ENCODE results near the gene TGDS.
"Not testable (repeated sequence)": the region's sequence is repeated elsewhere in the genome, so short reads cannot be mapped to it uniquely, and the experiment has no call there.

Gene TGDS, protein sequence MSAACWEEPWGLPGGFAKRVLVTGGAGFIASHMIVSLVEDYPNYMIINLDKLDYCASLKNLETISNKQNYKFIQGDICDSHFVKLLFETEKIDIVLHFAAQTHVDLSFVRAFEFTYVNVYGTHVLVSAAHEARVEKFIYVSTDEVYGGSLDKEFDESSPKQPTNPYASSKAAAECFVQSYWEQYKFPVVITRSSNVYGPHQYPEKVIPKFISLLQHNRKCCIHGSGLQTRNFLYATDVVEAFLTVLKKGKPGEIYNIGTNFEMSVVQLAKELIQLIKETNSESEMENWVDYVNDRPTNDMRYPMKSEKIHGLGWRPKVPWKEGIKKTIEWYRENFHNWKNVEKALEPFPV

DNA sequence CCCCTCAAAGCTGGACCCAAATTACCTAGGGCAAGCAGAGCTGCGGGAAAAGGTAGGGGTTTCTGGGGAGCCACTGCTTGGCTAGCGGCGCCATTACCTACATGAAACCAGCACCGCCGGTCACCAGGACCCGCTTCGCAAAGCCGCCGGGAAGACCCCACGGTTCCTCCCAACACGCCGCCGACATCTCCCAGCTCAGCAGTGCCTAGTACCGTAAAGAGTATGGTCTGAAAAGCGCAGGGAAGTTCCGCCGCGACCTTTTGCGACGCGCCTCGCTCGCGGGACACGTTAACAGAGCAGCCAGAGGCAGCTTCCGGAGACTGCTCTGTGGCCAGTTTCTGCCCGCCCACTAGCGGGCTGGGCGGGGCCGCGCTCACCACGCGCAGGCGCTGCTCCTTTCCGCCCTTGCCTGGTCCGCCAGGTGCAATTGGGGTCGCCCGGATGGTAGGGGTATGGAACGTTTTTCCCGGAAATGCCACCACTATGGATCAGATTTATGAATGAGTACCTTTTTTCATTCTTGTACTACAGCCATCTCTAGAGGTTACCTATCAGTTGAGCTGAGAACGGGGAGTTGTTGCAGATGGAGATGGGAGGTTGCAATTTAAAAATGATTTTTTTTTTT lies at the start of gene TGDS:
Gene TGDS, minus strand, starts transcription at position 203 of the 625 bp plus-strand sequence. Its CDS starts 16 bp downstream, at position 187.
- DNase-seq, result peak; percentile 82

GRCh38 chr13:94641409-94641941 lies 45.5 kb upstream of the TGDS start:
- DNase-seq, result peak; percentile 50

DNA sequence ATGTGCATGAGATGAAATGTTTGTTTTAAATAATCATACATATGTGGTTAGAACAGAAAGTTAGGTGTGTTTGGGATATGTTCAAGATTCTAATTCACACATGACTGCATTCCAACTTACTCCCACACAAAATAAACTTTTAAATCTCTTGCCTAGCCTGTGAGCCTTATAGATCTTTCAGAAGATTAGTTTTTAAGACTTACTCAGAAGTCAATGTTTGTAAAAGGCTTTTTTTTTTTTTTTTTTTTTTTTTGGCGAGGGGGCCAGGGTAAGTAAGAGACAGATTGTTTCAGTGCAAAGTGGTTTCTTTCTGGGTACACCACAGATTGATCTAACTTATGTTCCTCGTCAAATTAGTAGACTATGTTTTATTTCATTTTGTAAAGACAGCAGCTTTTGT lies 44.8 kb upstream of the TGDS start:
- no peak for DNase-seq

DNA sequence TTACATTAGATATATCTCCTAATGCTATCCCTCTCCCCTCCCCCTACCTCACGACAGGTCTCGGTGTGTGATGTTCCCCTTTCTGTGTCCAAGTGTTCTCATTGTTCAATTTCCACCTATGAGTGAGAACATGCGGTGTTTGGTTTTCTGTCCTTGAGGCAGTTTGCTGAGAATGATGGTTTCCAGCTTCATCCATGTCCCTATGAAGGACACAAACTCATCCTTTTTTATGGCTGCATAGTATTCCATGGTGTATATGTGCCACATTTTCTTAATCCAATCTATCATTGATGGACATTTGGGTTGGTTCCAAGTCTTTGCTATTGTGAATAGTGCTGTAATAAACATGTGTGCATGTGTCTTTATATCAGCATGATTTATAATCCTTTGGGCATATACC lies 41.7 kb upstream of the TGDS start:
- not testable (repeated sequence) for DNase-seq

DNA sequence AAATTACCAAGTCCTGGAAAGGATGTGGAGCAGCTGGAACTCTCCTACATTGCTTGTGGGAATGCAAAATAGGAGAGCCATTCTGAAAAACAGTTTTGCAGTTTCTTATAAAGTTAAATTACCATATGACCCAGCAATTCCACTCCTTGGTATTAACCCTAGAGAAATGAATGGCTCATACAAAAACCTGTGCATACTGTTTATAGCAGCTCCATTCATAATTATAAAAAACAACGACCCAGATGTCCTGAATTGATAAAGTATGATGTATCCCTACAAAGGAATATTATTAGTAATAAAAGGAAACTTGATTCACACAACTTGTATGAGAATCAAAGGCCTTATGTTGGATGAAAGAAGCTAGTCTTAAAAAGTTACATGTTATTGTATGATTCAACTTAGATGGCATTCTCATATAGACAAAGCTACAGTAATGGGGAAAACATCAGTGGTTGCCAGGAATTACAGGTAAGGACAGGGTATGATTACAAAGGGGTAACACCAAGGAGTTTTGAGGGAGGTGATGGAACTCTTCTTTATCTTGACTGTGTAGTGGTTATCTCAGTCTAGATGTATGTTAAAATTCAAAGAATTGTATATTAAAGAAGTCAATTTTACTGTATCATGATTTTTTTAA lies 41.1 kb upstream of the TGDS start:
- DNase-seq, result no peak

DNA sequence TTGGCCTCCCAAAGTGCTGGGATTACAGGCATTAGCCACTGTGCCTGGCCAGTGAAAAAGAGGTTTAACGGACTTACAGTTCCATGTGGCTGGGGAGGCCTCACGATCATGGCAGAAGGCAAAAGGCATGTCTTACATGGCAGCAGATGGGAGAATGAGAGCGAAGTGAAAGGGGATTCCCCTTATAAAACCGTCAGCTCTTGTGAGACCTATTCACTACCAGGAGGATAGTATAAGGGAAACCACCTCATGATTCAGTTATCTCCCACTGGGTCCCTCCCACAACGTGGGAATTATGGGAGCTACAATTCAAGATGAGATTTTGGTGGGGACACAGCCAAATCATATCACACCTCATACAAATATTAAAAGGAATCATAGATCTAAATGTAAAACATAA lies 40.1 kb upstream of the TGDS start:
- not testable (repeated sequence) for DNase-seq

DNA sequence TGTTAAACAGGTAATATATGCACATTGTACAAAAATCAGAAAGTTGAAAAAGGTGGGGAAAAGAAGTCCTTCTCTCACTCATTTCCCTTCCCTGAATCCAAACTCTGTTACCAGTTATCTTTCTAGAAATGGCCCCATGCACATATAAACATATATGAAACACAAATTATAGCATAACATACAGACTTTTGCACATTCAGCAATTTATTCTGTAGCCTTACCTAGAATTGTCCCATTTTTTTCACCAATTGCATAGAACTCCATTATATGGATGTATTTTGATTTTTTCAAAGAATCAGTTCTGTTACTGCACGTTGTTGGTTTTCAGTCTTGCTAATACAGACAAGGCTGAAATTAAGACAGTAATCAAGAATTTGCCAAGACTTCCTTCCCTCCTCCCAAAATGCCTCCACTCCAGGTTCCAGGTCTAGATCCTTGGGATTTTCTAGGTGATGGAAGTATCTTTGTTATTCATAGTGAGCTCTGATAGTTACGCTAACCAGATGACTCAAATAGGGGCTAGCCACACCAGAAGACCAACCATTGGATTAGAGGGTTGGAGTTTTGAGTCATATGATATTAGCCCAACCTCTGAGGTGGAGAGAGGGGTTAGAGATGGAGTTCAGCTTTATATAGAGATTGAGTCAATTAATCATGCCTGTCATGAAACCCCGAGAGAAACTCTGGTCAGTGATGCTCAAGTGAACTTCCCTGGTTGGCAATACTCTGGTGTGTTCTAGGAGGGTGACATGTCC lies 36.5 kb upstream of the TGDS start:
- DNase-seq, result no peak

DNA sequence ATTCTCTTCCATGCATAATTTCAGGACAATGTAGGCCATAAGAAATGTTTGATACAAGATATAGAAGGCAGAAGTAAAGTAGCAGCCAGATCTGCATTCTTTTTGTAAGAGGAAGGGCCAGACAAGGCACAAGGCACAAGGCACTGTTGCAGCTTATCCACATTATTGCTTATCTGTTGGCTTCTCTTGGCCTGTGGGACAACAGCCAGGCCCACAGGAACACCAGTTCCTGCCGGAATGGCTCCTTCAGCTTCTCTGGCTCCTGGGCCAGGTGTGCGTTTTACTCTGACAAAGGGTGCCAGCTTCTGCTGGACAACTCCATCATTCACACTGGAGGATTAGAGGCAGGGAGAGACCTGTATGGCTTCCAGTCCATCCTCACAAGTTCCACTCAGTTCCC lies 34.9 kb upstream of the TGDS start:
- DNase-seq, result no peak

GRCh38 chr13:94623316-94623715 lies 27.4 kb upstream of the TGDS start:
- no peak for DNase-seq

DNA sequence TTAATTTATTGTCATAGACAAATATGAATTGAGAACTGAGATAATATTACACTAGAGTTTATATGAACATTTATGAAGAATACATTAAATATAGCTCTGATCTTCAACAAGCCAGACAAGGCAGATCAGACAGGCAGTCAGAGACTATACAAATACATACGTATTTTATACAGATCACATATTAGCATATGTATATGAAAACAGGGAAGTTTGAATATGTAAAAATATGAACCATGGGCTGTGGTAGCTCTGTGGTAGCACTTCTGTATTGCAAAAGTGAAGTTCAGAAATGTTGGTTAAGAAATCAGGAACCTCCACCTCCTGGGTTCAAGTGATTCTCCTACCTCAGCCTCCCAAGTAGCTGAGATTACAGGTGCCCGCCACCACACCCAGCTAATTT lies 26.4 kb upstream of the TGDS start:
- no peak for DNase-seq

DNA sequence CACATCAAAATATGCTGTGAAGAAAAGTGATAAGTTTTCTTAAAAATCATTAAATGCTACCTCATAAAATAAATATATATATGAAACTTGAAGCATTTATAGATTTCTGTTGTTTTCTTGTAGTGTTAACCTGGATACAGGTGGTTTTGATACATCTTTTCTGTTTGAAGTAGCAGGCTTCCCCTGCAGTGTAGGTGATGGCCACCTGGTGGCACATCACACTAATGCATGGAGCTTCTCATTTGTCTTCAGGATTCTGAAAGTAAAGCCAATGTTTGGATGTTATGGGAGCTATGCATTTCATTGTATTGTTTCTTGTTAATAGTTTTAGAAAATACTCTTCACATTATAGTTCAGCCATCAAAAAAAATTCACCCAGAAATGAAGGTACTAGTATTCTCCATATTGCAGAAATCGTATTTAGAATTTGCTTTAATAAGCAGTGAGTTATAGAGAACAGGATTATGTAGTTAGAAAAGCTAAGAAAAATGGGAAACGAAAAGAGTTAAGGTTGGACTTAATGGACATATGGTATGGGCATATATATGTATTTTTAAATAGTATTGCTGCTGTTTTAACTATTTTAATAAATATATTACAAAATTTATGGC lies 24.4 kb upstream of the TGDS start:
- no peak for DNase-seq

GRCh38 chr13:94617389-94618000 lies 21.5 kb upstream of the TGDS start:
- no peak for DNase-seq

GRCh38 chr13:94613051-94613450 lies 17.1 kb upstream of the TGDS start:
- no peak for DNase-seq

DNA sequence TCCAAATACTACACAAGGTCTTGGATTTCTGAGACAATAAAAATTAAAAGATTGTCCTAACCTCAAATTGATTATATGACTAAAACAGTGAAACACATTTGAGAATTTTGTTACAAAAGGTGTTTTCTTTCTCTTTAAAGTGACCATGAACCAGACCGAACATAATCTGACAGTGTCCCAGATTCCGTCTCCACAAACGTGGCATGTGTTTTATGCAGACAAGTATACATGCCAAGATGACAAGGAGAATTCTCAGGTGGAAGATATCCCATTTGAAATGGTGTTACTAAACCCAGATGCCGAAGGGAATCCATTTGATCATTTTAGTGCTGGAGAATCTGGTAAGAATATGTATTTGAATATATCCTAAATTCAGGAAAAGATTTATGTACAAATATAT lies 16.1 kb upstream of the TGDS start:
- no peak for DNase-seq

DNA sequence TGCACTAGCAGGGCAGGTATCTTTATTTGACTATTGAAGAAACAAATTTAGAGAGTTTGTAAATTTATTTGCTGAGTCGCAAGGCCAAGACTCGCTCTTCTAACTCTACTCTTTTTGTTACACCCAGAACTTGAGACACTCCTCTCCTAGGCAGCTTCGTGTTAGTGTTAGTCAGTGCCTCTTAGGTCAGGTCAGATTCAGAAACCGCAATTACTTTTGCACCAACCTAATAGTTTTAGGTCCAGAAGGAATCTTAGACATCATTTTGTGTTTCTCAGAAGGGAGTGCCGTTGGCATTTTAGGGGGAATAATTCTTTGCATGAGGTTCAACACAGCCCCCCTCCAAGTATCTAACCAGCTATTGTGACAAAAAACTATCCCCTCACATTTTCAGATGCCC lies 14.5 kb upstream of the TGDS start:
- DNase-seq, result no peak

DNA sequence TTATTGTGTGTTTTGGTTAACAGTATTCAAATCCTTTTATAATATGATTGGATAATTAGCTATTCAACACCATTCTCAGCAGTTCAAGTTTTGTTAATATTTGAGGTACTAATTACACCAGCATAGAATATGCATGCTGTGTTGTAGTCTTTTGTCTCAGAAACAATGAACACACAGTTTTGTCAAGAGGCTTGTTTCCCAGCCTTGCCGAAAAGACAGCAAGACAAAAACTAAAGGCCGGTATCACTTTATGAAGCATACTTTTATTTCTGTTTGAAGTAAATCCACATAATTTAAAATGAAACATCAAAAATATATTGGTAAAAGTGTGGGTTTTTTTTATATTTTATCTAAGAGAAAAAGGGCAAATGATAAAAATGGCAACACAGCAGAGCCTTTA lies 13.2 kb upstream of the TGDS start:
- DNase-seq, result no peak

DNA sequence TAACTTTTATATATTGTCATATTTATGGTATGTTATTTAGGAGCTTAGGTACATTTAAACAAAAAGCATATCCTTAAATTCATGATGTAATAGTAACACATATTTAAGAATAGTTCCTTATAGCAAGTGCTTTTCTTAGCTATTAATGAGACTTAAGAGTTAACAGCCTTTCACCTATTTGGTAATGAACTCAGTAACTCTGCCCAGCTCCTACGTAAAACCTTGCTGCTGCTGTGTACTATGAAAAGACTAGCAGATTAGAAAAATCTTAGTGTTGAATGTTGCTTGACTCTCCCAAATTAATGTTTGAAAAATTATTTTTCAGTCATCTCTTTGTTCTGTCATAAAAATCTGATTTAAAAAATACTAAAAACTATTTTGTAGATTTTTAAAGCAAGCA lies 12.6 kb upstream of the TGDS start:
- no peak for DNase-seq

GRCh38 chr13:94607939-94608338 lies 12.0 kb upstream of the TGDS start:
- no peak for DNase-seq

GRCh38 chr13:94607056-94607455 lies 11.1 kb upstream of the TGDS start:
- DNase-seq, result no peak

GRCh38 chr13:94602467-94602866 lies 6.5 kb upstream of the TGDS start:
- no peak for DNase-seq

DNA sequence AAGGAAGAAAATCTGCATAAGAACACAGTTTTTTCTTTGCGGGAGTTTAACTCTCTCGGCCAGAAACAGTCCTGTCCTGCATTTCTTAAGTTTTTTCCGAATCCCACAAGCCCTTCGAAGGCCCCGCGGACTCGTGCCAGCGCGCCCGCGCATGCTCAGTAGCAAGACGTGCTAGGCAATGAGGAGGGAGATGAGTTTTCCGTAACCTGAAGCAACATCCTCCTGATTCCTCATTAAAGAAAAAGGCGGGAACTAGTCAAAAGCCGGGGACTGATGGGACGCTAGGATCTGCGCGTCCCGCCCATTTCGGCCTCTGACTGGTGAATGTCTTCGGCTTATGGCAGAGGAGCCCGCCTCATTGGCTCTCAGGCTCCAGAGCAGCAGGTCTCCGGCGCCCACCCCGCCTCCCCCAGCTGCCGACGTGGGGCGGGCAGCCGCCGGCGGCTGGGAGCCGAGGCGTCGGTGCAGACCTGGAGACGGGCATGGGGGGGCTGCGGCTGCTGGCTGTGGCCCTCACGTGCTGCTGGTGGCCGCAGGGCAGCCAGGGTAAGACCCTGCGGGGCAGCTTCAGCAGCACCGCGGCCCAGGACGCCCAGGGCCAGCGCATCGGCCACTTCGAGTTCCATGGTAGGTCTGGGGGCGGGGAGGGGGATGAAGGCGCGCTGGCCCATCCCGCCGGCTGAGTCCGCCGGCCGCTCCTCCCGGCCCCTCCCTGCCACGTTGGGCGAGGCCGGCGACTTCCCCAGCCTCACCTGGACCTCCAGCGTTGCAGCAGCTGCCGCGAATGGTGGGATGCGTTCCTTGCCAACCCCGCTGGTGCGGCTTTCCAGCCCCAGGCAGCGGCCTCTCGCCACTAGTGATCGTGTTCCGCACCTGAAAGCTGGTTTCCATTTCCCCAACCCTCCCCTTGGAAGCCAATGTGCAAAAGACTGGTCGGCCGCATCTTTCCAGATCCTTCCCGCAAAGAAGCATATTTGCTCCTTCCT lies 5.8 kb upstream of the TGDS start, which contains the start of gene GPR180:
Gene GPR180, plus strand, starts transcription at position 412 of the 986 bp plus-strand sequence. Its CDS starts 71 bp downstream, at position 483.
- DNase-seq, result peak; percentile 99

Measured in NCI-H510A (cell line).